GM12872 (cell line): ENCODE data around the gene GABBR2.

Source experiments
- CTCF ChIP-seq: IDR thresholded peaks from 3 replicates; pipeline ENCODE4 v1.5.1; 2011; ENCODE audit warnings: low read depth, mild to moderate bottlenecking, low read length, moderate library complexity; ENCODE audit not compliant: insufficient read depth

Gene GABBR2

GRCh38 chr9:98445576-98445975, 263.2 kb downstream of the GABBR2 start:
- no peak for TF ChIP-seq CTCF

GRCh38 chr9:98444601-98445000, 264.1 kb downstream of the GABBR2 start:
- no peak for TF ChIP-seq CTCF

GRCh38 chr9:98442541-98442940, 266.2 kb downstream of the GABBR2 start:
- TF ChIP-seq CTCF = no peak

GRCh38 chr9:98442114-98442513, 266.6 kb downstream of the GABBR2 start:
- TF ChIP-seq CTCF = no peak

- no peak for TF ChIP-seq CTCF
These were observed 270.1 kb downstream of the GABBR2 start for GRCh38 chr9:98438666-98439065.

- no peak for TF ChIP-seq CTCF
These were observed 271.2 kb downstream of the GABBR2 start for GRCh38 chr9:98437458-98438034.

GRCh38 chr9:98432960-98433359, 275.8 kb downstream of the GABBR2 start:
- no peak for TF ChIP-seq CTCF
